Activated CD4-positive, alpha-beta T cell treated with anti-CD3 and anti-CD28 coated beads, Interleukin-2, amount 50 U/mL, for 1 hour (primary cell): ENCODE data around the gene MYO3B.
"Not testable (repeated sequence)": the region's sequence is repeated elsewhere in the genome, so short reads cannot be mapped to it uniquely, and the experiment has no call there.

ENCODE experiments used
- DNase-seq: peaks from one replicate; pipeline ENCODE4 v3.0.0-alpha.2; 2020

MYO3B gene

GRCh38 chr2:170377500-170378207, 199.7 kb downstream of the MYO3B start:
- DNase-seq = no peak

GRCh38 chr2:170380267-170380666, 202.3 kb downstream of the MYO3B start:
- DNase-seq = no peak

GRCh38 chr2:170381678-170382077, 203.7 kb downstream of the MYO3B start:
- no peak for DNase-seq

- no peak for DNase-seq
Observed at GRCh38 chr2:170386554-170386953, 208.6 kb downstream of the MYO3B start.

GRCh38 chr2:170391018-170391417, 213.1 kb downstream of the MYO3B start:
- DNase-seq = no peak

- no peak for DNase-seq
Observed at GRCh38 chr2:170391697-170392096, 213.8 kb downstream of the MYO3B start.

GRCh38 chr2:170393861-170394498, 216.0 kb downstream of the MYO3B start:
- DNase-seq = no peak

GRCh38 chr2:170394641-170395387, 216.9 kb downstream of the MYO3B start:
- DNase-seq = no peak

GRCh38 chr2:170396799-170397459, 219.0 kb downstream of the MYO3B start:
- no peak for DNase-seq

GRCh38 chr2:170401187-170401586, 223.2 kb downstream of the MYO3B start:
- DNase-seq = no peak

- DNase-seq = no peak
Observed at GRCh38 chr2:170404846-170405245, 226.9 kb downstream of the MYO3B start.

GRCh38 chr2:170405326-170405725, 227.4 kb downstream of the MYO3B start:
- no peak for DNase-seq

- DNase-seq = no peak
Observed at GRCh38 chr2:170408461-170409163, 230.7 kb downstream of the MYO3B start.

GRCh38 chr2:170409164-170409535, 231.2 kb downstream of the MYO3B start:
- DNase-seq = peak; percentile 71

- no peak for DNase-seq
Observed at GRCh38 chr2:170411660-170412059, 233.7 kb downstream of the MYO3B start.

- no peak for DNase-seq
Observed at GRCh38 chr2:170420961-170421687, 243.2 kb downstream of the MYO3B start.

GRCh38 chr2:170423919-170424318, 246.0 kb downstream of the MYO3B start:
- no peak for DNase-seq

- no peak for DNase-seq
Observed at GRCh38 chr2:170425281-170425751, 247.4 kb downstream of the MYO3B start.

GRCh38 chr2:170428868-170429267, 250.9 kb downstream of the MYO3B start:
- no peak for DNase-seq

GRCh38 chr2:170432823-170433222, 254.9 kb downstream of the MYO3B start:
- DNase-seq = no peak

- DNase-seq = no peak
Observed at GRCh38 chr2:170433448-170433847, 255.5 kb downstream of the MYO3B start.

GRCh38 chr2:170434396-170434795, 256.4 kb downstream of the MYO3B start:
- DNase-seq = not testable (repeated sequence)
